Activated T-helper 2 cell treated with anti-CD3 and anti-CD28 coated beads, Interferon-gamma antibody, Interleukin-2, Interleukin-4, amounts not matched to agents 10 μg/mL and 5 μg/mL and 100 μg/mL, durations not matched to agents 14 hours and 24 hours and 36 hours (primary cell): Measurements from ENCODE around the gene FCRL2. TPM values are rescaled to one million over a fixed set of nuclear protein-coding genes. Genes with fewer than 3 reads are reported as not detected.

ENCODE experiments used
- DNase-seq: peaks from one replicate; pipeline ENCODE4 v3.0.0; 2021; ENCODE audit warnings: low spot score
- H3K27ac Mint-ChIP-seq: one replicate; pipeline ENCODE4 v1.8.0; 2021; ENCODE audit warnings: mixed read lengths
- H3K27me3 Mint-ChIP-seq: one replicate; pipeline ENCODE4 v1.8.0; 2021; ENCODE audit warnings: low read depth, mixed read lengths
- H3K36me3 Mint-ChIP-seq: one replicate; pipeline ENCODE4 v1.8.0; 2021; ENCODE audit warnings: low read depth, mixed read lengths
- H3K4me1 Mint-ChIP-seq: one replicate; pipeline ENCODE4 v1.8.0; 2021; ENCODE audit warnings: low read depth, mixed read lengths
- H3K4me3 Mint-ChIP-seq: one replicate; pipeline ENCODE4 v1.8.0; 2021; ENCODE audit warnings: low read depth, mild to moderate bottlenecking, moderate library complexity, mixed read lengths
- H3K9me3 Mint-ChIP-seq: one replicate; pipeline ENCODE4 v1.8.0; 2021; ENCODE audit warnings: mixed read lengths
- intact Hi-C: fragments of 100-400 bp; cut with micrococcal nuclease; formaldehyde crosslinking; loops from one replicate; pipeline ENCODE4 v1.15.1; 2023
- total RNA-seq: library from RNA; stranded (reverse); gene quantifications from 2 replicates; pipeline ENCODE4 v1.2.3, GENCODE V29; 2022

FCRL2 gene
- total RNA-seq, 1 donor from 2014 or later = not detected

DNA sequence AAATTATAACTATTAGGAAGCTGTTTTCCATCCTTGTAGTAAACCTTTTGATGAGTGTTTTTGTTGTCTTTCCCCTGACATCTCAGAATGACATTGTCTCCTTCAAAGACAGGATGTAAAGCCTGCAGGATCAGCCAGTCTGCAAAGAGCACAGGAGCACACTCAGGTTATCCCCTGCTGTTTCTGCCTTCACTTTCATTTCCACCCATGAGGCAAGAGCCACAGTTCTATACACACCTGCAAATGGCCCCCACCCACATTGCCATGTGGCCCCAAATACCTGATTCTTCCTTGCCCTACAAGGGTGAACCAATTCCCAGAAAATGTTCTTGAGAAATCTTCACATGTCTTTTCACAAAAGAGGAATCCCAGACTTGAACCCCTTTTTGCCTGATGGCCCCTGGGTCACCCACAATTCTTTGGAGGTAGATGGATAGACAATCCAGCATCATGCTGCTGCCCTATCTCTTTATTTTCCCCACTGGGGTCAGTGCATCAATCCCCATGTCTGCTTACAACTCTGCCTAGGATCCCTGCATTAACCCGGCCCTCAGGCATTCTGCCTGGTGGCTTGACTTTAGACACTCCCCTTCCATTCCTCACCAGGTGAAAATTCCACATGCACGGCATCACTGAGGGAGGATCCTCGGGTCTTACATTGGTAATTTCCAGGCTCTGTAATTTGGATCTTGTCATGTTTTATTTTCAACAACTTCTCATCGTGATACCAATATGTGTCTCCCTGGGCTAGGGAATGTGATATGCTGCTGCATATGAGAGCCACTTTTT, 79.0 kb downstream of the FCRL2 start:
- H3K27me3 Mint-ChIP-seq = no peaks in the 10 kb centered on the region
- H3K4me1 Mint-ChIP-seq = no peaks in the 10 kb centered on the region
- intact Hi-C loops = no loop called here
- no peaks in the 10 kb centered on the region for H3K36me3 Mint-ChIP-seq
- no peak for DNase-seq
- no peaks in the 10 kb centered on the region for H3K9me3 Mint-ChIP-seq
- H3K27ac Mint-ChIP-seq = no peak overlapping the region
- H3K4me3 Mint-ChIP-seq = no peak overlapping the region

- no peaks in the 10 kb centered on the region for H3K9me3 Mint-ChIP-seq
- H3K4me1 Mint-ChIP-seq = no peaks in the 10 kb centered on the region
- no peak for DNase-seq
- H3K27me3 Mint-ChIP-seq = no peaks in the 10 kb centered on the region
- H3K36me3 Mint-ChIP-seq = no peaks in the 10 kb centered on the region
- no peak overlapping the region for H3K4me3 Mint-ChIP-seq
- intact Hi-C loops = no loop called here
- H3K27ac Mint-ChIP-seq = no peak overlapping the region
Measured at GRCh38 chr1:157696966-157697628, 79.8 kb downstream of the FCRL2 start.

Other genes starting within 250 kb of the FCRL2 start
- gene FCRL5, start 224.6 kb downstream of the FCRL2 start, total RNA-seq = not detected in 2 replicates
- not detected in 2 replicates for gene FCRL4, start 179.0 kb downstream of the FCRL2 start, total RNA-seq
- gene FCRL3, start 76.4 kb downstream of the FCRL2 start, total RNA-seq = 0.16 TPM in 1 of 2 replicates, not detected in the other
- gene FCRL1, start 43.0 kb upstream of the FCRL2 start, total RNA-seq = not detected in 2 replicates
- not detected in 2 replicates for gene CD5L, start 64.7 kb upstream of the FCRL2 start, total RNA-seq
- not detected in 2 replicates for gene KIRREL1, start 216.5 kb upstream of the FCRL2 start, total RNA-seq